ENCODE results near the gene PIK3IP1. TPM values are rescaled to one million over a fixed set of nuclear protein-coding genes. Genes with fewer than 3 reads are reported as not detected.

Gene PIK3IP1
- total and polyA plus RNA-seq, 2 of the 8 experiments (the other 6 are each of a cell fraction or from before 2014, with no cell fraction given) = 1.00 to 1.3 TPM

DNA sequence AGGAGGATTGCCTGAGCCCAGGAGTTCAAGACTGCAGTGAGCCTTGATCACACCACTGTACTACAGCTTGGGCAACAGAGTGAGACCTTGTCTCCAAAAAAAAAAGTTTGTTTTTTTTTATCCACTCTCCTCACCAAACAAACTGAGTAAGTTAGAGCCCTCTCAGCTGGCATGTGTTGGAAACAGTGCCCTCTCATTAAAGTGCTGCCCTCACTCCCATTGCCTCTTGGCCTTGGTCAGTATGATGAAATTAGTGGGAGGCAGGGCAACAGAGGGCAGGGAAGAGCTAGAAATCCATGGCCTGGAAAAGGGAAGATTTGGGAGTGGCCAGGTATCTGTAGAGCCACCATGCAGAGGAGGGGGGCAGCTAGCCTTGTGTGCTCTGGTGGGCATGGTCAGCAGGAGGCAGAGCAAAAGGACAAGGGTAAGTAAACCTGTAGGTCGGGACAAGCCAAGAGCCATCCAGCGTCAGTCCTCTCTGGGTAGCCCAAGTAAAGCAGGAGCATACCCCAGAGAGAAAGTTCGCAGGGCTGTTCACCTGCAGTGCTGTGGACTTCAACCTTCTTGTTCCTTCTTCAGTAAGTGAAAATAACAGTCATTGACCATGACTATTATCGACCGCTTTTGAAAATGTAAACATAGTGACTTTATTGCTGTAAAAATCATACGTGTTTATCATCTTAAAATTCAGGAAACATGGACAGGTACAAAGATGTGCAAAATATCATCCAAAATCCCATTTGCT, 28.2 kb downstream of the PIK3IP1 start:
- H2BK12ac ChIP-seq (ENCODE audit: low read depth, low read length) = no peak overlapping the region
- ChIA-PET CTCF (ENCODE audit: partially characterized antibody) (interaction anchor here (0.8 to 12.1 kb wide), 5 partner anchors 7 to 34 kb away, joined by 3 to 122 read pairs (median 4); no protein-coding TSS in a partner anchor), POLR2A (ENCODE audit: partially characterized antibody) (interaction anchor here (0.9 to 1.5 kb wide), 2 partner anchors 13 to 17 kb away, joined by 3 to 4 read pairs; no protein-coding TSS in a partner anchor)
- H3K4me2 ChIP-seq (ENCODE audit: insufficient read depth in 1 of 2, low read depth in 2 of 2, low read length in 2 of 2) = no peak overlapping the region
- no peak overlapping the region for H2BK5ac ChIP-seq (ENCODE audit: low read depth, low read length)
- H3K4me1 ChIP-seq (replicated peaks in 1 of 4; ENCODE audit: control insufficient read depth in 3 of 4, insufficient read depth in 4 of 4, low read length in 3 of 4) = no peaks in the 10 kb centered on the region
- H3K23ac ChIP-seq (ENCODE audit: insufficient read length) = no peak overlapping the region
- no peak overlapping the region for H3K18ac ChIP-seq (ENCODE audit: extremely low read depth, low read length)
- no peak overlapping the region for H4K8ac ChIP-seq (ENCODE audit: extremely low read depth, insufficient read depth, low read length)
- H3K23me2 ChIP-seq (ENCODE audit: low read depth, low read length) = no peaks in the 10 kb centered on the region; the same call in 1 of the 2 replicates
- no peaks in the 10 kb centered on the region; the same call in none of the 2 replicates for H3K79me1 ChIP-seq (ENCODE audit: low read depth, low read length)
- H4K91ac ChIP-seq (replicated peaks; ENCODE audit: insufficient read length, low read length) = no peak overlapping the region
- H2BK20ac ChIP-seq (ENCODE audit: low read length) = no peak overlapping the region
- no peak overlapping the region for H2AFZ ChIP-seq (ENCODE audit: low read length)
- H4K20me1 ChIP-seq (replicated peaks in 1 of 2; ENCODE audit: control insufficient read depth in 1 of 2, insufficient read depth in 2 of 2, low read length in 2 of 2) = peaks cover 0 to 7% of the 10 kb centered on the region in 2 experiments
- no peak overlapping the region for H3K4ac ChIP-seq (replicated peaks; ENCODE audit: insufficient read length, low read depth, low read length)
- no peak overlapping the region for H2BK120ac ChIP-seq (replicated peaks; ENCODE audit: low read depth, low read length)
- no peaks in the 10 kb centered on the region for H3K9me3 ChIP-seq (ENCODE audit: insufficient read depth in 2 of 2, low read depth in 1 of 2, low read length in 1 of 2)
- H3K56ac ChIP-seq (replicated peaks; ENCODE audit: insufficient read length, low read depth, low read length) = no peak overlapping the region
- no peaks in the 10 kb centered on the region for H3K27me3 ChIP-seq (replicated peaks in 1 of 4; ENCODE audit: control insufficient read depth in 3 of 4, extremely low read depth in 1 of 4, insufficient read depth in 3 of 4, low read length in 3 of 4)
- no peak for FAIRE-seq
- no peak for DNase-seq (ENCODE audit: low read depth in 1 of 2, low spot score in 2 of 2)
- no peak overlapping the region for H2BK15ac ChIP-seq (ENCODE audit: low read length)
- 85% methylated on average over 6 of the region's 6 CpGs; no CpG with 5 or more reads in 1 of the 2 experiments for WGBS, 2 experiments (ENCODE audit: extremely low coverage in 1 of 2, insufficient coverage in 1 of 2, insufficient read length in 1 of 2, insufficient replicate concordance in 2 of 2, low coverage in 1 of 2, low lambda C conversion rate in 2 of 2, missing lambda C conversion rate in 1 of 2)
- H3K9ac ChIP-seq (replicated peaks in 1 of 4; ENCODE audit: extremely low read depth in 1 of 4, low read depth in 3 of 4, low read length in 3 of 4) = no peak overlapping the region
- no peak overlapping the region for H2AK5ac ChIP-seq (ENCODE audit: low read depth, low read length)
- H4K5ac ChIP-seq (ENCODE audit: insufficient read length, low read depth, low read length) = no peak overlapping the region
- no peak overlapping the region for H3K14ac ChIP-seq (ENCODE audit: insufficient read length)
- no peaks in the 10 kb centered on the region for H3K79me2 ChIP-seq (ENCODE audit: control insufficient read depth in 1 of 2, insufficient read depth in 2 of 2, low read length in 2 of 2)
- H3K27ac ChIP-seq (ENCODE audit: low read depth, low read length) = no peak overlapping the region
- peaks cover 0 to 46% (median 15%) of the 10 kb centered on the region in 4 experiments; a peak in 6 of 8 replicates for H3K36me3 ChIP-seq (ENCODE audit: control insufficient read depth in 2 of 4, insufficient read depth in 4 of 4, low read length in 3 of 4)
- H3K4me3 ChIP-seq (ENCODE audit: extremely low read depth in 1 of 4, insufficient read depth in 2 of 4, low read depth in 3 of 4, low read length in 4 of 4) = no peak overlapping the region
- TF ChIP-seq RAD21 (IDR thresholded peaks at IDR 0.05 in 1 of 2, conservative IDR thresholded peaks at IDR 0.05 in 1 of 2; ENCODE audit: low read depth in 2 of 2, low read length in 2 of 2) (no peak), CBX5 (IDR thresholded peaks at IDR 0.05; ENCODE audit: low read depth, low read length) (no peak), NANOG (IDR thresholded peaks at IDR 0.05; ENCODE audit: insufficient read depth, low read depth, low read length, poor library complexity, severe bottlenecking) (no peak), FOSL1 (IDR thresholded peaks at IDR 0.05; ENCODE audit: insufficient read depth, low read depth, low read length) (no peak), TAF1 (IDR thresholded peaks at IDR 0.05; ENCODE audit: low read depth, low read length) (no peak), SUZ12 (IDR thresholded peaks at IDR 0.05; ENCODE audit: low read length) (no peak), SAP30 (IDR thresholded peaks at IDR 0.05; ENCODE audit: insufficient read depth, insufficient replicate concordance, low read length) (no peak), RNF2 (IDR thresholded peaks at IDR 0.05; ENCODE audit: borderline replicate concordance, low read depth, low read length, missing control alignments, poor library complexity, severe bottlenecking) (no peak)
- TF ChIP-seq, protein P1, sequence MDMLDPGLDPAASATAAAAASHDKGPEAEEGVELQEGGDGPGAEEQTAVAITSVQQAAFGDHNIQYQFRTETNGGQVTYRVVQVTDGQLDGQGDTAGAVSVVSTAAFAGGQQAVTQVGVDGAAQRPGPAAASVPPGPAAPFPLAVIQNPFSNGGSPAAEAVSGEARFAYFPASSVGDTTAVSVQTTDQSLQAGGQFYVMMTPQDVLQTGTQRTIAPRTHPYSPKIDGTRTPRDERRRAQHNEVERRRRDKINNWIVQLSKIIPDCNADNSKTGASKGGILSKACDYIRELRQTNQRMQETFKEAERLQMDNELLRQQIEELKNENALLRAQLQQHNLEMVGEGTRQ (IDR thresholded peaks at IDR 0.05; ENCODE audit: low read length) = no peak
